Spleen (tissue), 7 donors: ENCODE data around the gene ZCRB1.

Source experiments
- POLR2AphosphoS5 ChIP-seq, 3 donors: sonication (generic); formaldehyde crosslinking; IDR thresholded peaks; one replicate each; pipeline ENCODE4 v1.5.1; 2017; ENCODE audit warnings: antibody characterized with exemption in 3 of 3
- TF ChIP-seq, protein P1 (sequence below), 11 experiments: fragments of 200-600 bp in 7 of 11; fragments of 450-650 bp in 4 of 11; sonication (generic) in 4 of 11; IDR thresholded peaks in 8 of 11; conservative IDR thresholded peaks in 3 of 11; 1 replicate in 7 of 11; 2 replicates in 4 of 11; pipeline versions ENCODE4 v1.4.0 to v1.8.0; 2016 to 2021; ENCODE audit warnings: antibody characterized with exemption in 11 of 11, inconsistent platforms in 4 of 11, mild to moderate bottlenecking in 1 of 11
- donor health status: DM: no; HTN: no; CAD: no; lungs with moderate emphysema.
- donor health status: DM: no; HTN: no; CAD: no.
- donor health status: DM: no; HTN: no; CAD: no.

- TF ChIP-seq, protein P1, sequence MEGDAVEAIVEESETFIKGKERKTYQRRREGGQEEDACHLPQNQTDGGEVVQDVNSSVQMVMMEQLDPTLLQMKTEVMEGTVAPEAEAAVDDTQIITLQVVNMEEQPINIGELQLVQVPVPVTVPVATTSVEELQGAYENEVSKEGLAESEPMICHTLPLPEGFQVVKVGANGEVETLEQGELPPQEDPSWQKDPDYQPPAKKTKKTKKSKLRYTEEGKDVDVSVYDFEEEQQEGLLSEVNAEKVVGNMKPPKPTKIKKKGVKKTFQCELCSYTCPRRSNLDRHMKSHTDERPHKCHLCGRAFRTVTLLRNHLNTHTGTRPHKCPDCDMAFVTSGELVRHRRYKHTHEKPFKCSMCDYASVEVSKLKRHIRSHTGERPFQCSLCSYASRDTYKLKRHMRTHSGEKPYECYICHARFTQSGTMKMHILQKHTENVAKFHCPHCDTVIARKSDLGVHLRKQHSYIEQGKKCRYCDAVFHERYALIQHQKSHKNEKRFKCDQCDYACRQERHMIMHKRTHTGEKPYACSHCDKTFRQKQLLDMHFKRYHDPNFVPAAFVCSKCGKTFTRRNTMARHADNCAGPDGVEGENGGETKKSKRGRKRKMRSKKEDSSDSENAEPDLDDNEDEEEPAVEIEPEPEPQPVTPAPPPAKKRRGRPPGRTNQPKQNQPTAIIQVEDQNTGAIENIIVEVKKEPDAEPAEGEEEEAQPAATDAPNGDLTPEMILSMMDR (IDR thresholded peaks at IDR 0.05 in 8 of 11, conservative IDR thresholded peaks at IDR 0.05 in 3 of 11): no peak
- TF ChIP-seq POLR2AphosphoS5 (IDR thresholded peaks at IDR 0.05): no peak
Measured at GRCh38 chr12:42343721-42344120, 17.8 kb upstream of the ZCRB1 start.
